Lower lobe of right lung (tissue), 2 donors: ENCODE data around the gene MID1. TPM values are rescaled to one million over a fixed set of nuclear protein-coding genes. Genes with fewer than 3 reads are reported as not detected.
A peak's percentile ranks its signal among the peaks of the same experiment; 100 is the strongest.

Source experiments
- ATAC-seq, 2 donors: fragments of 200-7000 bp; cut with Tn5 transposase; one replicate each; pipeline ENCODE4 v1.9.1; 2020 to 2022; ENCODE audit warnings: mild to moderate bottlenecking in 2 of 2, moderate library complexity in 2 of 2
- DNase-seq: peaks from one replicate; pipeline ENCODE4 v3.0.0-alpha.2; 2020
- H3K27ac ChIP-seq: fragments of 200-600 bp; one replicate; pipeline ENCODE4 v1.8.0; 2022
- H3K27me3 ChIP-seq: fragments of 200-600 bp; one replicate; pipeline ENCODE4 v1.8.0; 2022; ENCODE audit warnings: low read depth
- H3K36me3 ChIP-seq: fragments of 200-600 bp; one replicate; pipeline ENCODE4 v1.8.0; 2022; ENCODE audit warnings: mild to moderate bottlenecking
- H3K4me1 ChIP-seq: fragments of 200-600 bp; one replicate; pipeline ENCODE4 v1.8.0; 2022
- H3K4me3 ChIP-seq: fragments of 200-600 bp; one replicate; pipeline ENCODE4 v1.8.0; 2022; ENCODE audit warnings: mild to moderate bottlenecking
- H3K9me3 ChIP-seq: fragments of 200-600 bp; one replicate; pipeline ENCODE4 v1.8.0; 2022
- intact Hi-C: fragments of 100-400 bp; cut with DNase I; formaldehyde crosslinking; loops from one replicate; pipeline ENCODE4 v1.11.0; 2022
- total RNA-seq: library from RNA; stranded (reverse); fragmentation: NEBNext Ultra II Directional; extraction: Animal tissue kit (Norgen Biotek cat#: 25700); gene quantifications from one replicate; pipeline ENCODE4 v1.2.1, GENCODE V29; 2021
- TF ChIP-seq, protein P1 (sequence below): fragments of 200-600 bp; IDR thresholded peaks from one replicate; pipeline ENCODE4 v1.8.0; 2022; ENCODE audit warnings: antibody characterized with exemption, mild to moderate bottlenecking
- donor health status: DM: no; HTN: yes; CAD: no; lungs with severe emphysema.

The MID1 gene
- total RNA-seq, 1 donor from 2014 or later: 24.9 TPM

DNA sequence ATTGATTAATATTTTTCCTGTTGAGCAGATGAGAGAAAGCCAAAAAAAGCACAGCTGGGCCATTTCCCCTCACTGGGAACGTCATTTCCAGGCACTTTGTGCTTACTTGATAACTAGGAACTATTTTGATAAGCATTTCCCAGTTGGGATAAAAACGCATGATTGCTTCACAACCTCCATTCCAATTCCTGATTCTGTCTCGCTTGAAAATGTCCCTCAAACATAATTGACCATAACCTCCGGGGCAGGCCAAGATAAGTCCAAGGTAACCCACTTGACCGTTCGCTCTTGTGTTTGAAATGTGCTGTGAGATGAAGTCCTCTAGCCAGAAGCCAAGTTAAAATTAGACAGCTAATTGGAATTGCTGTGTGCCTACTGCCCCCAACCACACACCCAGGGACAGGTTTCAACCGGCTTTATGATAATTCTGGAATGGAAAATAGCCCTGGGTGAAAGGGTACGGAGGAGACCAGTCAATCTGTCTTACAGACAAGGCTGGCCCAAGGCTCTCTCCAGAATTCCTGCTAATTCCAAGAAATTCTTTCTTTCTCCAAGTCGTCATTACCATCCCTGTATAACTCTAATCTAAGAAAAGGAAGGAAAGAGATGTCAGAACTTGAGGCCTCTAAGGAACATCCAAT is 137.1 kb downstream of the MID1 start:
- peaks cover 6% of the 10 kb centered on the region for H3K4me1 ChIP-seq
- ATAC-seq: peak in 1 of 2 donors; percentile 67
- intact Hi-C loops: no loop called here
- no peak overlapping the region for H3K4me3 ChIP-seq
- DNase-seq: no peak
- TF ChIP-seq, protein P1, sequence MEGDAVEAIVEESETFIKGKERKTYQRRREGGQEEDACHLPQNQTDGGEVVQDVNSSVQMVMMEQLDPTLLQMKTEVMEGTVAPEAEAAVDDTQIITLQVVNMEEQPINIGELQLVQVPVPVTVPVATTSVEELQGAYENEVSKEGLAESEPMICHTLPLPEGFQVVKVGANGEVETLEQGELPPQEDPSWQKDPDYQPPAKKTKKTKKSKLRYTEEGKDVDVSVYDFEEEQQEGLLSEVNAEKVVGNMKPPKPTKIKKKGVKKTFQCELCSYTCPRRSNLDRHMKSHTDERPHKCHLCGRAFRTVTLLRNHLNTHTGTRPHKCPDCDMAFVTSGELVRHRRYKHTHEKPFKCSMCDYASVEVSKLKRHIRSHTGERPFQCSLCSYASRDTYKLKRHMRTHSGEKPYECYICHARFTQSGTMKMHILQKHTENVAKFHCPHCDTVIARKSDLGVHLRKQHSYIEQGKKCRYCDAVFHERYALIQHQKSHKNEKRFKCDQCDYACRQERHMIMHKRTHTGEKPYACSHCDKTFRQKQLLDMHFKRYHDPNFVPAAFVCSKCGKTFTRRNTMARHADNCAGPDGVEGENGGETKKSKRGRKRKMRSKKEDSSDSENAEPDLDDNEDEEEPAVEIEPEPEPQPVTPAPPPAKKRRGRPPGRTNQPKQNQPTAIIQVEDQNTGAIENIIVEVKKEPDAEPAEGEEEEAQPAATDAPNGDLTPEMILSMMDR: no peak
- H3K36me3 ChIP-seq: no peaks in the 10 kb centered on the region
- no peaks in the 10 kb centered on the region for H3K9me3 ChIP-seq
- peak overlapping the region; percentile 68 for H3K27ac ChIP-seq
- H3K27me3 ChIP-seq: no peaks in the 10 kb centered on the region

GRCh38 chrX:10482708-10483107 is 137.7 kb downstream of the MID1 start:
- ATAC-seq (no peak), DNase-seq (no peak)
- Histone ChIP-seq H3K9me3 (no peaks in the 10 kb centered on the region), H3K36me3 (no peaks in the 10 kb centered on the region), H3K27me3 (no peaks in the 10 kb centered on the region), H3K4me1 (peaks cover 6% of the 10 kb centered on the region), H3K27ac (peak overlapping the region; percentile 68), H3K4me3 (no peak overlapping the region)
- TF ChIP-seq, protein P1: no peak
- intact Hi-C loops: no loop called here

DNA sequence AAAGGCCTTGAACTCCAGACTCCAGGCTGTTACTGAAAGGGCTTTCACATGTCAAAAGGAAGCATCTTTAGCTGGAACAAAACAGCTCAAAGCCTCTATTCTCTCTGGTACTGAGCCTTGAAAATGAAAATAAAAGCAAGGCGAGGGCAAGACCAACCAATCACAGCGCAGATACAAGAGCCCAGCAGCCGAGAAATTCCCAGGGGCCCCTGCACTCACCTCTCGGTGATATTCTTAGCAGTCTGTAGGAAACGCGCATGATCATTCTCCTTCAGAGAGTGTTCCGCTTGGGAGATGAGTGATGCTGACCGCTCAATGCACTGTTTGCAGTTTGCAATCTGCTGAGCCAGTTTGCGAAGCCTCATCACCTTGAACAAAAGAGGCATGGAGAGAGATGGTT is 138.1 kb downstream of the MID1 start:
- Histone ChIP-seq H3K36me3 (no peaks in the 10 kb centered on the region), H3K9me3 (no peaks in the 10 kb centered on the region), H3K4me3 (no peak overlapping the region), H3K27me3 (no peaks in the 10 kb centered on the region), H3K27ac (no peak overlapping the region), H3K4me1 (peaks cover 6% of the 10 kb centered on the region)
- intact Hi-C loops: no loop called here
- ATAC-seq: no peak
- TF ChIP-seq, protein P1: no peak
- DNase-seq: no peak

- Histone ChIP-seq H3K27ac (no peak overlapping the region), H3K4me3 (no peak overlapping the region), H3K9me3 (no peaks in the 10 kb centered on the region), H3K4me1 (peaks cover 6% of the 10 kb centered on the region), H3K36me3 (no peaks in the 10 kb centered on the region), H3K27me3 (no peaks in the 10 kb centered on the region)
- ATAC-seq: no peak
- TF ChIP-seq, protein P1: no peak
- DNase-seq: no peak
- intact Hi-C loops: no loop called here
Measured at GRCh38 chrX:10480861-10481260, 139.5 kb downstream of the MID1 start.

GRCh38 chrX:10479508-10479907 is 140.9 kb downstream of the MID1 start:
- Histone ChIP-seq H3K27me3 (no peaks in the 10 kb centered on the region), H3K36me3 (no peaks in the 10 kb centered on the region), H3K4me3 (no peak overlapping the region), H3K4me1 (peaks cover 6% of the 10 kb centered on the region), H3K9me3 (no peaks in the 10 kb centered on the region), H3K27ac (no peak overlapping the region)
- no peak for DNase-seq
- intact Hi-C loops: no loop called here
- no peak for ATAC-seq
- TF ChIP-seq, protein P1: no peak
